ENCODE measurements around the gene IFIH1. TPM values are rescaled to one million over a fixed set of nuclear protein-coding genes. Genes with fewer than 3 reads are reported as not detected.

Gene IFIH1
- total RNA-seq, 6 experiments from 2014 or later = 0.83 to 2.1 (median 1.7) TPM

- DNase-seq = no peak
- Mint-ChIP-seq H3K4me3 (peak overlapping the region; percentile 28; the same call in 1 of the 2 replicates), H3K27me3 (ENCODE audit: insufficient read depth) (no peaks in the 10 kb centered on the region), H3K4me1 (ENCODE audit: low read depth) (peaks cover 67% of the 10 kb centered on the region), H3K27ac (peak overlapping the region; percentile 81), H3K9me3 (peaks cover 14% of the 10 kb centered on the region), H3K36me3 (ENCODE audit: low read depth) (peaks cover 48% of the 10 kb centered on the region)
- TF ChIP-seq CTCF (IDR thresholded peaks at IDR 0.05) = no peak
Measured at GRCh38 chr2:162232027-162232426, 86.5 kb downstream of the IFIH1 start.

GRCh38 chr2:162230761-162231160 is 87.7 kb downstream of the IFIH1 start:
- DNase-seq = no peak
- peaks cover 37% of the 10 kb centered on the region for H3K36me3 Mint-ChIP-seq (ENCODE audit: low read depth)
- no peaks in the 10 kb centered on the region for H3K27me3 Mint-ChIP-seq (ENCODE audit: insufficient read depth)
- H3K27ac Mint-ChIP-seq = peak overlapping the region; percentile 31
- peaks cover 5% of the 10 kb centered on the region; the same call in 1 of the 2 replicates for H3K9me3 Mint-ChIP-seq
- TF ChIP-seq CTCF (IDR thresholded peaks at IDR 0.05) = no peak
- H3K4me3 Mint-ChIP-seq = no peak overlapping the region
- peaks cover 64% of the 10 kb centered on the region for H3K4me1 Mint-ChIP-seq (ENCODE audit: low read depth)

GRCh38 chr2:162226836-162227235 is 91.6 kb downstream of the IFIH1 start:
- no peaks in the 10 kb centered on the region for H3K9me3 Mint-ChIP-seq
- no peaks in the 10 kb centered on the region for H3K27me3 Mint-ChIP-seq (ENCODE audit: insufficient read depth)
- H3K4me3 Mint-ChIP-seq = no peak overlapping the region
- peaks cover 51% of the 10 kb centered on the region for H3K4me1 Mint-ChIP-seq (ENCODE audit: low read depth)
- H3K27ac Mint-ChIP-seq = no peak overlapping the region
- DNase-seq = no peak
- TF ChIP-seq CTCF (IDR thresholded peaks at IDR 0.05) = no peak
- peaks cover 37% of the 10 kb centered on the region for H3K36me3 Mint-ChIP-seq (ENCODE audit: low read depth)

GRCh38 chr2:162221064-162221463 is 97.4 kb downstream of the IFIH1 start:
- no peaks in the 10 kb centered on the region; the same call in 1 of the 2 replicates for H3K27me3 Mint-ChIP-seq (ENCODE audit: insufficient read depth)
- peaks cover 36% of the 10 kb centered on the region for H3K4me1 Mint-ChIP-seq (ENCODE audit: low read depth)
- H3K9me3 Mint-ChIP-seq = no peaks in the 10 kb centered on the region
- H3K27ac Mint-ChIP-seq = peak overlapping the region; percentile 59
- H3K4me3 Mint-ChIP-seq = no peak overlapping the region
- H3K36me3 Mint-ChIP-seq (ENCODE audit: low read depth) = peaks cover 33% of the 10 kb centered on the region
- peak; percentile 57 for DNase-seq
- peak; percentile 98 for TF ChIP-seq CTCF (IDR thresholded peaks at IDR 0.05)

GRCh38 chr2:162220368-162220767 is 98.1 kb downstream of the IFIH1 start:
- DNase-seq = no peak
- H3K4me3 Mint-ChIP-seq = no peak overlapping the region
- TF ChIP-seq CTCF (IDR thresholded peaks at IDR 0.05) = no peak
- peaks cover 36% of the 10 kb centered on the region for H3K4me1 Mint-ChIP-seq (ENCODE audit: low read depth)
- H3K27me3 Mint-ChIP-seq (ENCODE audit: insufficient read depth) = no peaks in the 10 kb centered on the region; the same call in 1 of the 2 replicates
- peaks cover 34% of the 10 kb centered on the region for H3K36me3 Mint-ChIP-seq (ENCODE audit: low read depth)
- H3K27ac Mint-ChIP-seq = 0 out of 2 replicates have a peak overlapping the region, but pooled peaks have one; percentile 59
- no peaks in the 10 kb centered on the region for H3K9me3 Mint-ChIP-seq

GRCh38 chr2:162219426-162219825 is 99.1 kb downstream of the IFIH1 start:
- no peak for DNase-seq

More at GRCh38 chr2:162219426-162219825, 99.1 kb downstream of the IFIH1 start:
- Mint-ChIP-seq H3K4me1 (ENCODE audit: low read depth) (peaks cover 36% of the 10 kb centered on the region), H3K27ac (no peak overlapping the region; the same call in 1 of the 2 replicates), H3K4me3 (no peak overlapping the region), H3K9me3 (no peaks in the 10 kb centered on the region), H3K36me3 (ENCODE audit: low read depth) (peaks cover 38% of the 10 kb centered on the region), H3K27me3 (ENCODE audit: insufficient read depth) (no peaks in the 10 kb centered on the region; the same call in 1 of the 2 replicates)
- no peak for TF ChIP-seq CTCF (IDR thresholded peaks at IDR 0.05)
